CD8-positive, alpha-beta memory T cell (primary cell): ENCODE data around the gene ESRRG. TPM values are rescaled to one million over a fixed set of nuclear protein-coding genes. Genes with fewer than 3 reads are reported as not detected.

Experiments used
- CTCF ChIA-PET: fragments of 350-600 bp; sonication (Branson Sonifier 250); formaldehyde crosslinking; loops from one replicate; lab custom pipeline; 2021; ENCODE audit warnings: antibody characterized with exemption; lab: Charles Lee
- POLR2A ChIA-PET: fragments of 350-600 bp; sonication (Branson Sonifier 250); formaldehyde crosslinking; loops from one replicate; lab custom pipeline; 2021; ENCODE audit warnings: antibody characterized with exemption; lab: Charles Lee
- DNase-seq, 5 donors: peaks; one replicate each; pipeline versions ENCODE4 v3.0.0 to v3.0.0-alpha.2; 2020 to 2022; ENCODE audit warnings: mixed read lengths in 1 of 5
- H3K27ac ChIP-seq: one replicate; pipeline ENCODE4 v1.7.0; 2013; ENCODE audit warnings: low read depth, mild to moderate bottlenecking, low read length, moderate library complexity
- H3K27me3 ChIP-seq: 2 replicates; pipeline ENCODE4 v1.7.0; 2013; ENCODE audit warnings: low read length, mild to moderate bottlenecking; ENCODE audit not compliant: insufficient read depth, poor library complexity, severe bottlenecking
- H3K36me3 ChIP-seq: 2 replicates; pipeline ENCODE4 v1.7.0; 2013; ENCODE audit warnings: mild to moderate bottlenecking, low read length, moderate library complexity; ENCODE audit not compliant: insufficient read depth
- H3K4me1 ChIP-seq: 2 replicates; pipeline ENCODE4 v1.7.0; 2013; ENCODE audit warnings: mild to moderate bottlenecking, low read length, moderate library complexity; ENCODE audit not compliant: insufficient read depth
- H3K4me3 ChIP-seq: 2 replicates; pipeline ENCODE4 v1.7.0; 2013; ENCODE audit warnings: mild to moderate bottlenecking, low read length
- H3K9me3 ChIP-seq: 2 replicates; pipeline ENCODE4 v1.7.0; 2013; ENCODE audit warnings: mild to moderate bottlenecking, low read length
- H3K27ac Mint-ChIP-seq, 8 donors: one replicate each; pipeline ENCODE4 v1.8.0; 2020 to 2021; ENCODE audit warnings: mixed read lengths in 8 of 8, mild to moderate bottlenecking in 6 of 8, inconsistent platforms in 3 of 8, moderate library complexity in 3 of 8
- H3K27me3 Mint-ChIP-seq, 2 donors: one replicate each; pipeline ENCODE4 v1.8.0; 2020 to 2021; ENCODE audit warnings: mixed read lengths in 2 of 2, mild to moderate bottlenecking in 1 of 2, moderate library complexity in 1 of 2
- H3K36me3 Mint-ChIP-seq, 3 donors: one replicate each; pipeline ENCODE4 v1.8.0; 2020 to 2021; ENCODE audit warnings: mixed read lengths in 3 of 3, inconsistent platforms in 1 of 3, mild to moderate bottlenecking in 1 of 3
- H3K4me1 Mint-ChIP-seq, 3 donors: one replicate each; pipeline ENCODE4 v1.8.0; 2020 to 2021; ENCODE audit warnings: mixed read lengths in 3 of 3, inconsistent platforms in 1 of 3, mild to moderate bottlenecking in 1 of 3
- H3K4me3 Mint-ChIP-seq, 7 donors: one replicate each; pipeline ENCODE4 v1.8.0; 2020 to 2021; ENCODE audit warnings: mixed read lengths in 7 of 7, mild to moderate bottlenecking in 6 of 7, moderate library complexity in 4 of 7, inconsistent platforms in 2 of 7
- H3K9me3 Mint-ChIP-seq, 5 donors: one replicate each; pipeline ENCODE4 v1.8.0; 2020 to 2022; ENCODE audit warnings: mixed read lengths in 5 of 5, mild to moderate bottlenecking in 3 of 5, moderate library complexity in 2 of 5, inconsistent platforms in 1 of 5
- polyA plus RNA-seq: library from polyadenylated mRNA; unstranded; fragments of 300-500 nt; fragmentation: Illumina TruSeq; gene quantifications from one replicate; pipeline ENCODE4 v1.2.3, GENCODE V29; 2021
- total RNA-seq, 2 experiments: library from RNA; stranded (reverse); gene quantifications; one replicate each; pipeline ENCODE4 v1.2.3, GENCODE V29; 2021

Gene ESRRG
- total and polyA plus RNA-seq, 3 experiments from 2014 or later = not detected

GRCh38 chr1:216670118-216670883 lies 52.9 kb downstream of the ESRRG start:
- Mint-ChIP-seq H3K27me3 (no peaks in the 10 kb centered on the region), H3K4me1 (no peaks in the 10 kb centered on the region), H3K27ac (no peak overlapping the region), H3K9me3 (peaks cover 6 to 17% (median 7%) of the 10 kb centered on the region in 5 donors), H3K4me3 (no peak overlapping the region), H3K36me3 (no peaks in the 10 kb centered on the region)
- no peaks in the 10 kb centered on the region for H3K4me1 ChIP-seq
- H3K9me3 ChIP-seq = no peaks in the 10 kb centered on the region
- H3K36me3 ChIP-seq = no peaks in the 10 kb centered on the region
- no peaks in the 10 kb centered on the region for H3K27me3 ChIP-seq
- no peak overlapping the region for H3K27ac ChIP-seq
- CTCF ChIA-PET = no interaction called here
- H3K4me3 ChIP-seq = no peak overlapping the region
- POLR2A ChIA-PET = no interaction called here
- DNase-seq = no peak

- ChIA-PET CTCF (no interaction called here), POLR2A (no interaction called here)
- Mint-ChIP-seq H3K27ac (no peak overlapping the region), H3K9me3 (peaks cover 0 to 31% (median 7%) of the 10 kb centered on the region in 5 donors), H3K4me3 (no peak overlapping the region), H3K27me3 (no peaks in the 10 kb centered on the region), H3K4me1 (no peaks in the 10 kb centered on the region), H3K36me3 (no peaks in the 10 kb centered on the region)
- H3K27me3 ChIP-seq = no peaks in the 10 kb centered on the region
- H3K9me3 ChIP-seq = no peaks in the 10 kb centered on the region
- no peak for DNase-seq
- no peaks in the 10 kb centered on the region for H3K4me1 ChIP-seq
- no peak overlapping the region for H3K27ac ChIP-seq
- no peak overlapping the region for H3K4me3 ChIP-seq
- no peaks in the 10 kb centered on the region for H3K36me3 ChIP-seq
Measured at GRCh38 chr1:216666441-216666840, 56.8 kb downstream of the ESRRG start.

GRCh38 chr1:216665856-216666255 lies 57.4 kb downstream of the ESRRG start:
- Mint-ChIP-seq H3K36me3 (no peaks in the 10 kb centered on the region), H3K27ac (no peak overlapping the region), H3K4me1 (no peaks in the 10 kb centered on the region), H3K4me3 (no peak overlapping the region), H3K9me3 (peaks cover 3 to 37% (median 7%) of the 10 kb centered on the region in 5 donors), H3K27me3 (no peaks in the 10 kb centered on the region)
- Histone ChIP-seq H3K4me1 (no peaks in the 10 kb centered on the region), H3K27me3 (no peaks in the 10 kb centered on the region), H3K9me3 (no peaks in the 10 kb centered on the region), H3K36me3 (no peaks in the 10 kb centered on the region), H3K27ac (no peak overlapping the region), H3K4me3 (no peak overlapping the region)
- CTCF ChIA-PET = no interaction called here
- POLR2A ChIA-PET = no interaction called here
- DNase-seq = no peak

GRCh38 chr1:216665406-216665805 lies 57.8 kb downstream of the ESRRG start:
- peaks cover 3 to 37% (median 7%) of the 10 kb centered on the region in 5 donors for H3K9me3 Mint-ChIP-seq
- POLR2A ChIA-PET = no interaction called here
- CTCF ChIA-PET = no interaction called here

GRCh38 chr1:216662681-216663080 lies 60.5 kb downstream of the ESRRG start:
- H3K36me3 Mint-ChIP-seq = no peaks in the 10 kb centered on the region
- DNase-seq = no peak
- Histone ChIP-seq H3K4me1 (no peaks in the 10 kb centered on the region), H3K36me3 (no peaks in the 10 kb centered on the region), H3K9me3 (no peaks in the 10 kb centered on the region), H3K27ac (no peak overlapping the region), H3K27me3 (no peaks in the 10 kb centered on the region), H3K4me3 (no peak overlapping the region)
- no peaks in the 10 kb centered on the region for H3K4me1 Mint-ChIP-seq
- H3K27me3 Mint-ChIP-seq = no peaks in the 10 kb centered on the region
- no peak overlapping the region for H3K27ac Mint-ChIP-seq
- ChIA-PET CTCF (no interaction called here), POLR2A (no interaction called here)
- H3K9me3 Mint-ChIP-seq = peaks cover 3 to 30% (median 7%) of the 10 kb centered on the region in 5 donors
- no peak overlapping the region for H3K4me3 Mint-ChIP-seq

More at GRCh38 chr1:216665406-216665805, 57.8 kb downstream of the ESRRG start:
- Mint-ChIP-seq H3K36me3 (no peaks in the 10 kb centered on the region), H3K4me1 (no peaks in the 10 kb centered on the region), H3K27me3 (no peaks in the 10 kb centered on the region), H3K27ac (no peak overlapping the region), H3K4me3 (no peak overlapping the region)
- no peaks in the 10 kb centered on the region for H3K9me3 ChIP-seq
- no peak for DNase-seq
- H3K27ac ChIP-seq = no peak overlapping the region
- no peaks in the 10 kb centered on the region for H3K4me1 ChIP-seq
- H3K4me3 ChIP-seq = no peak overlapping the region
- no peaks in the 10 kb centered on the region for H3K27me3 ChIP-seq
- H3K36me3 ChIP-seq = no peaks in the 10 kb centered on the region

DNA sequence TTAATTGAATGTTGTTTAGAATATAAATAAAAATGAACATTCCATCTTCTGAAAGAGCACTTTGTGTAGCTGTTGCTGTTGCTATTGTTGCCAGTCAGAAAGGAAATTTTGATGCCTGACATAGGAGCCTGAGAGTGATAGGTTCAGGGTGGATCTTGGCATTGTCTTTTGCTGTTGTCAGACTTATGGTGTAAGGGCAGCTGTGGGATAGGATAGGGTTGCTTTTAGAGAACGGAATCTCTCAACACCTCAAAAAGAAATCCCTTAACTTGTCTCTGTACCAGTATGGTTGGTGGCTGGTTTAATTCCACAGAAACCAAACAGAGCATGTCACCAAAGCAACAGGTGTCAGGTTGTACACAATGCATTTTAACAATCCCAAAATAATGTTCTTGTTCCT lies 62.7 kb downstream of the ESRRG start:
- H3K4me3 ChIP-seq = no peak overlapping the region
- H3K4me1 ChIP-seq = no peaks in the 10 kb centered on the region
- Mint-ChIP-seq H3K36me3 (no peaks in the 10 kb centered on the region), H3K4me1 (no peaks in the 10 kb centered on the region), H3K9me3 (peaks cover 0 to 36% (median 3%) of the 10 kb centered on the region in 5 donors), H3K27me3 (no peaks in the 10 kb centered on the region), H3K27ac (no peak overlapping the region), H3K4me3 (no peak overlapping the region)
- no peaks in the 10 kb centered on the region for H3K9me3 ChIP-seq
- POLR2A ChIA-PET = no interaction called here
- no peak for DNase-seq
- CTCF ChIA-PET = no interaction called here
- H3K27ac ChIP-seq = no peak overlapping the region
- H3K27me3 ChIP-seq = no peaks in the 10 kb centered on the region
- H3K36me3 ChIP-seq = no peaks in the 10 kb centered on the region

- Mint-ChIP-seq H3K9me3 (peaks cover 3 to 22% (median 5%) of the 10 kb centered on the region in 5 donors), H3K4me3 (no peak overlapping the region)
Measured at GRCh38 chr1:216653001-216653400, 70.2 kb downstream of the ESRRG start.

DNA sequence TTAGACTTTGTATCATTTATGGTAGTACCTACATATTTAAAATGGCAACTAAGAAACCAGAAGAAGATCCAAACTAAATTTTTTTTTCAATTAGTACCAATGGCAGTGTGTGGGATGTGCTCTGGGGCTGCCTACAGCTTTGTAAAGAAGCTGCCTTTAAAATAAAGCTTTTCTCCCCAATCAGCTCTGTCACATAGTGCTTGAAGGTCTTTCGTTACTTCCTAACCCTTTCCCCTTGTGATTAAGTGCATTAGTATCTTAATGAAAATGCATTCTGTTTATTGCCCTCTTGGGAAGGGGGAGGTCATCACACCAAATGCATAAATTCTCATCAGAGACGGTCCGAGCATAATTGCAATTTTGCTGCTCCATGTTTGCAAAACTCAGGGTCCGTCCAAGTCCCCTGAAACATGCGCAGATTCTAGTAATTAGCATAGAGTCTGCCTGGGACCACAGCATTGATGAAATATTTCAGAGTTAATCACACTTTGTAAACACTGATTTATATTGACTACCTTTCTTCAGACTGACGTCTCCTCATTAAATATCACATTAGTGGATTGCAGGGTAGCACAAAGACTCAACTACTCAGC lies 71.3 kb downstream of the ESRRG start:
- CTCF ChIA-PET = no interaction called here
- no peak overlapping the region for H3K4me3 Mint-ChIP-seq

More at GRCh38 chr1:216653001-216653400, 70.2 kb downstream of the ESRRG start:
- H3K27me3 ChIP-seq = no peaks in the 10 kb centered on the region
- no peaks in the 10 kb centered on the region for H3K36me3 Mint-ChIP-seq
- CTCF ChIA-PET = no interaction called here
- no peaks in the 10 kb centered on the region for H3K9me3 ChIP-seq
- POLR2A ChIA-PET = no interaction called here
- no peak overlapping the region for H3K27ac Mint-ChIP-seq
- H3K4me1 Mint-ChIP-seq = no peaks in the 10 kb centered on the region
- H3K4me1 ChIP-seq = no peaks in the 10 kb centered on the region
- H3K27me3 Mint-ChIP-seq = no peaks in the 10 kb centered on the region
- no peak for DNase-seq
- no peaks in the 10 kb centered on the region for H3K36me3 ChIP-seq
- no peak overlapping the region for H3K27ac ChIP-seq
- H3K4me3 ChIP-seq = no peak overlapping the region

More for the DNA sequence above, 71.3 kb downstream of the ESRRG start:
- Mint-ChIP-seq H3K27me3 (no peaks in the 10 kb centered on the region), H3K36me3 (no peaks in the 10 kb centered on the region), H3K4me1 (no peaks in the 10 kb centered on the region), H3K9me3 (peaks cover 4 to 20% (median 8%) of the 10 kb centered on the region in 5 donors), H3K27ac (no peak overlapping the region)
- Histone ChIP-seq H3K36me3 (no peaks in the 10 kb centered on the region), H3K27ac (no peak overlapping the region), H3K4me1 (no peaks in the 10 kb centered on the region), H3K4me3 (no peak overlapping the region), H3K9me3 (no peaks in the 10 kb centered on the region), H3K27me3 (no peaks in the 10 kb centered on the region)
- no peak for DNase-seq
- POLR2A ChIA-PET = no interaction called here
